Epithelial cell of proximal tubule (primary cell): ENCODE measurements around the gene FIG4. TPM values are rescaled to one million over a fixed set of nuclear protein-coding genes. Genes with fewer than 3 reads are reported as not detected.
"Not testable (repeated sequence)": the region's sequence is repeated elsewhere in the genome, so short reads cannot be mapped to it uniquely, and the experiment has no call there.

Experiments
- DNase-seq: peaks from one replicate; pipeline ENCODE4 v3.0.0-alpha.2; 2011; ENCODE audit warnings: low read depth
- H3K4me3 ChIP-seq: 2 replicates; pipeline ENCODE4 v1.5.1; 2011; ENCODE audit warnings: low read depth, mild to moderate bottlenecking, low read length
- CTCF ChIP-seq: conservative IDR thresholded peaks from 2 replicates; pipeline ENCODE4 v1.5.1; 2012; ENCODE audit warnings: low read depth, mild to moderate bottlenecking, low read length
- total RNA-seq: library from RNA; depleted of rRNA; stranded (reverse); fragments of >200 nt; gene quantifications from 2 replicates; pipeline ENCODE4 v1.2.3, GENCODE V29; 2015

FIG4 gene
- total RNA-seq, 1 donor from 2014 or later, result 15.5 TPM

GRCh38 chr6:109821428-109821827, 130.3 kb downstream of the FIG4 start:
- TF ChIP-seq CTCF, result no peak
- DNase-seq, result no peak
- H3K4me3 ChIP-seq, result no peak overlapping the region

GRCh38 chr6:109824105-109824504, 133.0 kb downstream of the FIG4 start:
- TF ChIP-seq CTCF, result no peak
- no peak for DNase-seq
- H3K4me3 ChIP-seq, result no peak overlapping the region

- DNase-seq, result no peak
- no peak for TF ChIP-seq CTCF
Measured at GRCh38 chr6:109826551-109826950, 135.5 kb downstream of the FIG4 start.

GRCh38 chr6:109831352-109831751, 140.3 kb downstream of the FIG4 start:
- not testable (repeated sequence) for DNase-seq, H3K4me3 ChIP-seq

More at GRCh38 chr6:109826551-109826950, 135.5 kb downstream of the FIG4 start:
- H3K4me3 ChIP-seq, result no peak overlapping the region

GRCh38 chr6:109834131-109834530, 143.0 kb downstream of the FIG4 start:
- no peak for DNase-seq
- TF ChIP-seq CTCF, result no peak

GRCh38 chr6:109834595-109835437, 143.7 kb downstream of the FIG4 start:
- DNase-seq, result no peak

More at GRCh38 chr6:109834131-109834530, 143.0 kb downstream of the FIG4 start:
- H3K4me3 ChIP-seq, result no peak overlapping the region

GRCh38 chr6:109840034-109840433, 148.9 kb downstream of the FIG4 start:
- no peak for TF ChIP-seq CTCF
- no peak overlapping the region for H3K4me3 ChIP-seq
- no peak for DNase-seq

More at GRCh38 chr6:109834595-109835437, 143.7 kb downstream of the FIG4 start:
- no peak for TF ChIP-seq CTCF
- H3K4me3 ChIP-seq, result no peak overlapping the region
